ENCODE measurements around the gene LRBA. TPM values are rescaled to one million over a fixed set of nuclear protein-coding genes. Genes with fewer than 3 reads are reported as not detected.

The LRBA gene
- total and polyA plus RNA-seq, 2 of the 4 experiments (the other 2 are of a cell fraction), result 10.2 to 51.6 TPM

DNA sequence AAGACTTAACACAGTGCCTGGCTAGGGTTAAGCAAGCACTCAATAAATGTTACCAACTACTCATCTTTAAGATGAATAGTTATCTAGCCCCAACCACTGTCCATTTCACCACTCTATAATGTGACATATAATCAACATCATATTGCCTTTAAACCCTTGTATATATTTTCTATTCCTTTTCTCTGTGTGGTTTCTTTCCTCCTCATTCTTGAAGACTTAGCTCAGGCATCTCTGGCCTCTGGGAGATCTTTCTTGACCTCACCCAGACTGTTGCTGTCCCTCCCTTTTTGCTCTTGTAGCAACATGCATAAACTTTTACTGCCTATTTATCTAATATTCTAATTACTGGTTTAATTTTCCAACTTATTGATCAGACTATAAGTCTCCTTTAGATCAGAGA, 683.0 kb downstream of the LRBA start:
- DNase-seq, result no peak
- Histone ChIP-seq H3K4me1 (ENCODE audit: control insufficient read depth, insufficient read depth, low read length) (no peaks in the 10 kb centered on the region), H3K23ac (ENCODE audit: low read depth, low read length) (no peak overlapping the region), H4K5ac (ENCODE audit: low read depth, low read length) (no peak overlapping the region), H3K36me3 (ENCODE audit: control insufficient read depth, insufficient read depth, low read length) (no peaks in the 10 kb centered on the region), H3K9ac (ENCODE audit: low read depth, low read length) (no peak overlapping the region), H3K79me1 (ENCODE audit: low read depth in 1 of 2, low read length in 2 of 2) (no peaks in the 10 kb centered on the region), H2AFZ (replicated peaks; ENCODE audit: low read length, poor library complexity) (no peak overlapping the region), H2BK120ac (ENCODE audit: low read depth, low read length) (no peak overlapping the region), H3K56ac (ENCODE audit: extremely low read depth, insufficient read depth, low read length) (no peak overlapping the region), H3K18ac (ENCODE audit: low read depth, low read length) (no peak overlapping the region), H3K27ac (ENCODE audit: insufficient read depth, low read length) (no peak overlapping the region), H3K9me1 (ENCODE audit: insufficient read depth, low read length) (no peaks in the 10 kb centered on the region), H3K27me3 (ENCODE audit: control insufficient read depth, insufficient read depth, low read length) (no peaks in the 10 kb centered on the region), H2BK20ac (ENCODE audit: low read depth, low read length) (no peak overlapping the region), H3K4me3 (ENCODE audit: insufficient read depth, low read depth, low read length) (no peak overlapping the region), H2BK15ac (ENCODE audit: low read depth, low read length) (no peak overlapping the region), H2AK5ac (ENCODE audit: low read depth, low read length) (no peak overlapping the region), H4K8ac (ENCODE audit: low read depth in 2 of 2, low read length in 2 of 2) (no peak overlapping the region), H4K20me1 (ENCODE audit: insufficient read depth, low read length) (no peaks in the 10 kb centered on the region), H2AK9ac (replicated peaks; ENCODE audit: low read depth, low read length, poor library complexity) (no peak overlapping the region), H2BK5ac (ENCODE audit: low read depth, low read length, poor library complexity, severe bottlenecking) (no peak overlapping the region), H4K91ac (ENCODE audit: insufficient read depth, low read depth, low read length) (no peak overlapping the region), H3K9me3 (ENCODE audit: control insufficient read depth, insufficient read depth, low read length) (no peaks in the 10 kb centered on the region), H3K14ac (replicated peaks; ENCODE audit: low read depth, low read length) (no peak overlapping the region), H3K4ac (ENCODE audit: low read depth, low read length) (no peak overlapping the region), H3K4me2 (ENCODE audit: low read depth, low read length) (no peak overlapping the region)
- in situ Hi-C loops (cut with MboI; ENCODE audit: low sequenced_read_pairs) (no loop called here), intact Hi-C loops (cut with micrococcal nuclease) (no loop called here), dilution Hi-C loops (cut with HindIII; ENCODE audit: low sequenced_read_pairs, unreplicated experiment) (no loop called here)
- CTCF ChIA-PET, result interaction anchor here (1.5 kb wide), 1 partner anchor 9 kb away, joined by 4 read pairs; no protein-coding TSS in a partner anchor
- POLR2A ChIA-PET (ENCODE audit: unreplicated experiment), result no interaction called here
- TF ChIP-seq MAFK (IDR thresholded peaks at IDR 0.05; ENCODE audit: low read depth, low read length) (no peak), MAZ (IDR thresholded peaks at IDR 0.05; ENCODE audit: borderline replicate concordance, low read depth, low read length) (no peak), CEBPB (IDR thresholded peaks at IDR 0.05; ENCODE audit: low read depth, low read length) (no peak), RFX5 (IDR thresholded peaks at IDR 0.05; ENCODE audit: low read depth, low read length) (no peak), BHLHE40 (IDR thresholded peaks at IDR 0.05; ENCODE audit: low read depth, low read length) (no peak), FOS (IDR thresholded peaks at IDR 0.05; ENCODE audit: low read depth, low read length) (no peak), RCOR1 (IDR thresholded peaks at IDR 0.05; ENCODE audit: insufficient replicate concordance, low read length) (no peak), RAD21 (IDR thresholded peaks at IDR 0.05; ENCODE audit: low read length) (no peak), SMC3 (IDR thresholded peaks at IDR 0.05; ENCODE audit: low read depth, low read length) (no peak), NFE2L2 (IDR thresholded peaks at IDR 0.05; ENCODE audit: low read depth, low read length) (no peak), CHD1 (IDR thresholded peaks at IDR 0.05; ENCODE audit: low read depth, low read length) (no peak), POLR2A (IDR thresholded peaks at IDR 0.05; ENCODE audit: low read depth, low read length) (no peak), MXI1 (IDR thresholded peaks at IDR 0.05; ENCODE audit: borderline replicate concordance, low read depth, low read length) (no peak)
- TF ChIP-seq, protein P1, sequence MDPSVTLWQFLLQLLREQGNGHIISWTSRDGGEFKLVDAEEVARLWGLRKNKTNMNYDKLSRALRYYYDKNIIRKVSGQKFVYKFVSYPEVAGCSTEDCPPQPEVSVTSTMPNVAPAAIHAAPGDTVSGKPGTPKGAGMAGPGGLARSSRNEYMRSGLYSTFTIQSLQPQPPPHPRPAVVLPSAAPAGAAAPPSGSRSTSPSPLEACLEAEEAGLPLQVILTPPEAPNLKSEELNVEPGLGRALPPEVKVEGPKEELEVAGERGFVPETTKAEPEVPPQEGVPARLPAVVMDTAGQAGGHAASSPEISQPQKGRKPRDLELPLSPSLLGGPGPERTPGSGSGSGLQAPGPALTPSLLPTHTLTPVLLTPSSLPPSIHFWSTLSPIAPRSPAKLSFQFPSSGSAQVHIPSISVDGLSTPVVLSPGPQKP (IDR thresholded peaks at IDR 0.05; ENCODE audit: borderline replicate concordance, low read depth, low read length), result no peak
- TF ChIP-seq, protein P2, sequence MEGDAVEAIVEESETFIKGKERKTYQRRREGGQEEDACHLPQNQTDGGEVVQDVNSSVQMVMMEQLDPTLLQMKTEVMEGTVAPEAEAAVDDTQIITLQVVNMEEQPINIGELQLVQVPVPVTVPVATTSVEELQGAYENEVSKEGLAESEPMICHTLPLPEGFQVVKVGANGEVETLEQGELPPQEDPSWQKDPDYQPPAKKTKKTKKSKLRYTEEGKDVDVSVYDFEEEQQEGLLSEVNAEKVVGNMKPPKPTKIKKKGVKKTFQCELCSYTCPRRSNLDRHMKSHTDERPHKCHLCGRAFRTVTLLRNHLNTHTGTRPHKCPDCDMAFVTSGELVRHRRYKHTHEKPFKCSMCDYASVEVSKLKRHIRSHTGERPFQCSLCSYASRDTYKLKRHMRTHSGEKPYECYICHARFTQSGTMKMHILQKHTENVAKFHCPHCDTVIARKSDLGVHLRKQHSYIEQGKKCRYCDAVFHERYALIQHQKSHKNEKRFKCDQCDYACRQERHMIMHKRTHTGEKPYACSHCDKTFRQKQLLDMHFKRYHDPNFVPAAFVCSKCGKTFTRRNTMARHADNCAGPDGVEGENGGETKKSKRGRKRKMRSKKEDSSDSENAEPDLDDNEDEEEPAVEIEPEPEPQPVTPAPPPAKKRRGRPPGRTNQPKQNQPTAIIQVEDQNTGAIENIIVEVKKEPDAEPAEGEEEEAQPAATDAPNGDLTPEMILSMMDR (conservative IDR thresholded peaks at IDR 0.05; ENCODE audit: low read depth, low read length), result no peak
- TF ChIP-seq, protein P3, sequence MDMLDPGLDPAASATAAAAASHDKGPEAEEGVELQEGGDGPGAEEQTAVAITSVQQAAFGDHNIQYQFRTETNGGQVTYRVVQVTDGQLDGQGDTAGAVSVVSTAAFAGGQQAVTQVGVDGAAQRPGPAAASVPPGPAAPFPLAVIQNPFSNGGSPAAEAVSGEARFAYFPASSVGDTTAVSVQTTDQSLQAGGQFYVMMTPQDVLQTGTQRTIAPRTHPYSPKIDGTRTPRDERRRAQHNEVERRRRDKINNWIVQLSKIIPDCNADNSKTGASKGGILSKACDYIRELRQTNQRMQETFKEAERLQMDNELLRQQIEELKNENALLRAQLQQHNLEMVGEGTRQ (IDR thresholded peaks at IDR 0.05; ENCODE audit: low read depth, low read length), result no peak
- BruUV-seq (replicated peaks), result no TSS peak
- peak; percentile 69 for ATAC-seq (ENCODE audit: low read depth)
